ENCODE results near the gene PSME3IP1. TPM values are rescaled to one million over a fixed set of nuclear protein-coding genes. Genes with fewer than 3 reads are reported as not detected.
"Not testable (repeated sequence)": the region's sequence is repeated elsewhere in the genome, so short reads cannot be mapped to it uniquely, and the experiment has no call there.

PSME3IP1 gene
- total and polyA plus RNA-seq, 2 donors = 81.8 to 93.1 TPM

- peaks cover 26 to 37% of the 10 kb centered on the region in 2 donors for H3K36me3 ChIP-seq (ENCODE audit: control insufficient read depth in 2 of 2, insufficient read depth in 2 of 2, low read length in 1 of 2)
- no peak for DNase-seq (ENCODE audit: low read depth in 6 of 9, low spot score in 9 of 9)
- 89% methylated on average over 1 of the region's 1 CpG for WGBS
- H3K27ac ChIP-seq (ENCODE audit: low read depth in 1 of 2, low read length in 1 of 2) = no peak overlapping the region
- H3K4me3 ChIP-seq (ENCODE audit: low read length in 2 of 2) = no peak overlapping the region
- no peaks in the 10 kb centered on the region for H3K4me1 ChIP-seq (ENCODE audit: control insufficient read depth in 2 of 2, insufficient read depth in 2 of 2, low read length in 2 of 2)
- no peaks in the 10 kb centered on the region for H3K27me3 ChIP-seq (ENCODE audit: control insufficient read depth in 2 of 2, insufficient read depth in 1 of 2, low read length in 1 of 2)
- H3K9me3 ChIP-seq (ENCODE audit: control insufficient read depth in 2 of 2, insufficient read depth in 1 of 2, low read length in 1 of 2) = no peaks in the 10 kb centered on the region
Measured at GRCh38 chr16:57203451-57203850, 17.6 kb upstream of the PSME3IP1 start.

- WGBS = 98% methylated on average over 7 of the region's 7 CpGs
- Histone ChIP-seq H3K27ac (ENCODE audit: low read depth in 1 of 2, low read length in 1 of 2) (no peak overlapping the region), H3K9me3 (ENCODE audit: control insufficient read depth in 2 of 2, insufficient read depth in 1 of 2, low read length in 1 of 2) (no peaks in the 10 kb centered on the region), H3K27me3 (ENCODE audit: control insufficient read depth in 2 of 2, insufficient read depth in 1 of 2, low read length in 1 of 2) (no peaks in the 10 kb centered on the region), H3K4me1 (ENCODE audit: control insufficient read depth in 2 of 2, insufficient read depth in 2 of 2, low read length in 2 of 2) (no peaks in the 10 kb centered on the region), H3K36me3 (ENCODE audit: control insufficient read depth in 2 of 2, insufficient read depth in 2 of 2, low read length in 1 of 2) (peaks cover 19 to 28% of the 10 kb centered on the region in 2 donors), H3K4me3 (ENCODE audit: low read length in 2 of 2) (no peak overlapping the region)
- no peak for DNase-seq (ENCODE audit: low read depth in 6 of 9, low spot score in 9 of 9)
Measured at GRCh38 chr16:57202095-57202886, 16.5 kb upstream of the PSME3IP1 start.

DNA sequence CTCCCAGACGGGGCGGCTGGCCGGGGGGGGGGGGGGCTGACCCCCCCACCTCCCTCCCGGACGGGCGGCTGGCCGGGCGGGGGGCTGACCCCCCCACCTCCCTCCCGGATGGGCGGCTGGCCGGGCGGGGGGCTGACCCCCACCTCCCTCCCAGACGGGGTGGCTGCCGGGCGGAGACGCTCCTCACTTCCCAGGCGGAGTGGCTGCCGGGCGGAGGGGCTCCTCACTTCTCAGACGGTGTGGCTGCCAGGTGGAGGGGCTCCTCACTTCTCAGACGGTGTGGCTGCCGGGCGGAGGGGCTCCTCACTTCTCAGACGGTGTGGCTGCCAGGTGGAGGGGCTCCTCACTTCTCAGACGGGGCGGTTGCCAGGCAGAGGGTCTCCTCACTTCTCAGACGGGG is 15.1 kb upstream of the PSME3IP1 start:
- H3K27me3 ChIP-seq (ENCODE audit: control insufficient read depth in 2 of 2, insufficient read depth in 1 of 2, low read length in 1 of 2); H3K9me3 ChIP-seq (ENCODE audit: control insufficient read depth in 2 of 2, insufficient read depth in 1 of 2, low read length in 1 of 2); H3K4me3 ChIP-seq (ENCODE audit: low read length in 2 of 2); H3K27ac ChIP-seq (ENCODE audit: low read depth in 1 of 2, low read length in 1 of 2); DNase-seq (ENCODE audit: low read depth in 6 of 9, low spot score in 9 of 9); H3K4me1 ChIP-seq (ENCODE audit: control insufficient read depth in 2 of 2, insufficient read depth in 2 of 2, low read length in 2 of 2): not testable (repeated sequence)
- WGBS = 94% methylated on average over 24 of the region's 27 CpGs
- peaks cover 15 to 16% of the 10 kb centered on the region in 2 donors for H3K36me3 ChIP-seq (ENCODE audit: control insufficient read depth in 2 of 2, insufficient read depth in 2 of 2, low read length in 1 of 2)

GRCh38 chr16:57200321-57200720 is 14.5 kb upstream of the PSME3IP1 start:
- not testable (repeated sequence) for DNase-seq (ENCODE audit: low read depth in 6 of 9, low spot score in 9 of 9); H3K9me3 ChIP-seq (ENCODE audit: control insufficient read depth in 2 of 2, insufficient read depth in 1 of 2, low read length in 1 of 2); H3K4me3 ChIP-seq (ENCODE audit: low read length in 2 of 2); H3K27ac ChIP-seq (ENCODE audit: low read depth in 1 of 2, low read length in 1 of 2); H3K27me3 ChIP-seq (ENCODE audit: control insufficient read depth in 2 of 2, insufficient read depth in 1 of 2, low read length in 1 of 2); H3K4me1 ChIP-seq (ENCODE audit: control insufficient read depth in 2 of 2, insufficient read depth in 2 of 2, low read length in 2 of 2)
- H3K36me3 ChIP-seq (ENCODE audit: control insufficient read depth in 2 of 2, insufficient read depth in 2 of 2, low read length in 1 of 2) = peaks cover 10 to 12% of the 10 kb centered on the region in 2 donors
- WGBS = 94% methylated on average over 11 of the region's 24 CpGs

DNA sequence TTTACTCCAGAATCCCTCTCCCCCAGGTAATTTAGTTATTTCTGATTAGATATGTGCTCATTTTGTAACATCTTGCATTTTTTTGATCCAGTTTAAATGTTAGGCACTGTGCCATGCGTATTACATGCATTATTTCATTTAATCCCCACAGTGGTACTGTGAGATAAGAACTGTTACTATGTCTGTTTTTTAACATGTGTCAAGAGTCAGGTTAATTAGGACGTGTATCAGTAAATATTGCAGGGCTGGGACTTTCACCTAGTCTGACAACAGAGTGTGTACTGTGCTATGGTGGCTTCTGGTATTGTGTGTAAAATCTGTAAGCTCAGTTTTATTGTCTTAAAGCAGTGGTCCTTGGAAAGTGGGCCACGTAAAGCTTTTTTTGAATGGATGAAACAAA is 10.9 kb upstream of the PSME3IP1 start:
- H3K27ac ChIP-seq (ENCODE audit: low read depth in 1 of 2, low read length in 1 of 2) = no peak overlapping the region
- peaks cover 0 to 3% of the 10 kb centered on the region in 2 donors for H3K36me3 ChIP-seq (ENCODE audit: control insufficient read depth in 2 of 2, insufficient read depth in 2 of 2, low read length in 1 of 2)
- H3K4me1 ChIP-seq (ENCODE audit: control insufficient read depth in 2 of 2, insufficient read depth in 2 of 2, low read length in 2 of 2) = no peaks in the 10 kb centered on the region
- no peaks in the 10 kb centered on the region for H3K27me3 ChIP-seq (ENCODE audit: control insufficient read depth in 2 of 2, insufficient read depth in 1 of 2, low read length in 1 of 2)
- 99% methylated on average over 3 of the region's 3 CpGs for WGBS
- no peak overlapping the region for H3K4me3 ChIP-seq (ENCODE audit: low read length in 2 of 2)
- no peak for DNase-seq (ENCODE audit: low read depth in 6 of 9, low spot score in 9 of 9)
- no peaks in the 10 kb centered on the region for H3K9me3 ChIP-seq (ENCODE audit: control insufficient read depth in 2 of 2, insufficient read depth in 1 of 2, low read length in 1 of 2)

- no peak overlapping the region for H3K4me3 ChIP-seq (ENCODE audit: low read length in 2 of 2)
- no peaks in the 10 kb centered on the region for H3K9me3 ChIP-seq (ENCODE audit: control insufficient read depth in 2 of 2, insufficient read depth in 1 of 2, low read length in 1 of 2)
- 97% methylated on average over 4 of the region's 4 CpGs for WGBS
- H3K4me1 ChIP-seq (ENCODE audit: control insufficient read depth in 2 of 2, insufficient read depth in 2 of 2, low read length in 2 of 2) = no peaks in the 10 kb centered on the region
- no peaks in the 10 kb centered on the region for H3K27me3 ChIP-seq (ENCODE audit: control insufficient read depth in 2 of 2, insufficient read depth in 1 of 2, low read length in 1 of 2)
- no peak overlapping the region for H3K27ac ChIP-seq (ENCODE audit: low read depth in 1 of 2, low read length in 1 of 2)
- no peak for DNase-seq (ENCODE audit: low read depth in 6 of 9, low spot score in 9 of 9)
- H3K36me3 ChIP-seq (ENCODE audit: control insufficient read depth in 2 of 2, insufficient read depth in 2 of 2, low read length in 1 of 2) = peaks cover 0 to 3% of the 10 kb centered on the region in 2 donors
Measured at GRCh38 chr16:57196286-57196685, 10.4 kb upstream of the PSME3IP1 start.

- Histone ChIP-seq H3K36me3 (ENCODE audit: control insufficient read depth in 2 of 2, insufficient read depth in 2 of 2, low read length in 1 of 2) (peaks cover 0 to 3% of the 10 kb centered on the region in 2 donors), H3K27me3 (ENCODE audit: control insufficient read depth in 2 of 2, insufficient read depth in 1 of 2, low read length in 1 of 2) (no peaks in the 10 kb centered on the region), H3K27ac (ENCODE audit: low read depth in 1 of 2, low read length in 1 of 2) (no peak overlapping the region), H3K9me3 (ENCODE audit: control insufficient read depth in 2 of 2, insufficient read depth in 1 of 2, low read length in 1 of 2) (no peaks in the 10 kb centered on the region), H3K4me1 (ENCODE audit: control insufficient read depth in 2 of 2, insufficient read depth in 2 of 2, low read length in 2 of 2) (no peaks in the 10 kb centered on the region), H3K4me3 (ENCODE audit: low read length in 2 of 2) (no peak overlapping the region)
- DNase-seq (ENCODE audit: low read depth in 6 of 9, low spot score in 9 of 9) = no peak
Measured at GRCh38 chr16:57194512-57194911, 8.7 kb upstream of the PSME3IP1 start.

GRCh38 chr16:57192720-57193486 is 7.1 kb upstream of the PSME3IP1 start:
- Histone ChIP-seq H3K9me3 (ENCODE audit: control insufficient read depth in 2 of 2, insufficient read depth in 1 of 2, low read length in 1 of 2) (no peaks in the 10 kb centered on the region), H3K4me3 (ENCODE audit: low read length in 2 of 2) (no peak overlapping the region), H3K27me3 (ENCODE audit: control insufficient read depth in 2 of 2, insufficient read depth in 1 of 2, low read length in 1 of 2) (no peaks in the 10 kb centered on the region), H3K27ac (ENCODE audit: low read depth in 1 of 2, low read length in 1 of 2) (peak overlapping the region in 1 of 2 donors; percentile 30), H3K36me3 (ENCODE audit: control insufficient read depth in 2 of 2, insufficient read depth in 2 of 2, low read length in 1 of 2) (no peaks in the 10 kb centered on the region), H3K4me1 (ENCODE audit: control insufficient read depth in 2 of 2, insufficient read depth in 2 of 2, low read length in 2 of 2) (peaks cover 0 to 2% of the 10 kb centered on the region in 2 donors)
- no peak for DNase-seq (ENCODE audit: low read depth in 6 of 9, low spot score in 9 of 9)
- 88% methylated on average over 7 of the region's 7 CpGs for WGBS

DNA sequence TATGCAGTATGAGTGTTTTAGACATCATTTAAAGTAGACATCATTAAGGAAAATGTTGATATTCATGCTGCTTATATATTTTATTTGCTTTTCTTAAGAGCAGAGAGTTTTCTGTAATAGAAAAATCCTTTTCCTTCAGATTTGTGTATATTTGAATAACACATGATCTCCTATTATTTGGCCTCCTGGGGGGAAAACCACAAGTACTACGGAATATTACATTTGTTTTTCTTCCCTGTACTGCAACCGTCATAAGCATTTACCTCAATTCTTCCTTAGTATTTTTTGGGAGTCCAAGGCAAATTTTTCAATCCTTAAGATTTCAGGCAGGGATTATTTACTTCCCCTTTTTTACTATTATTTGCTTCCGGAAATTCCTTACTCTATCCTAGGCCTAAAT is 6.3 kb upstream of the PSME3IP1 start:
- Histone ChIP-seq H3K36me3 (ENCODE audit: control insufficient read depth in 2 of 2, insufficient read depth in 2 of 2, low read length in 1 of 2) (no peaks in the 10 kb centered on the region), H3K4me3 (ENCODE audit: low read length in 2 of 2) (no peak overlapping the region), H3K27me3 (ENCODE audit: control insufficient read depth in 2 of 2, insufficient read depth in 1 of 2, low read length in 1 of 2) (no peaks in the 10 kb centered on the region), H3K27ac (ENCODE audit: low read depth in 1 of 2, low read length in 1 of 2) (no peak overlapping the region), H3K4me1 (ENCODE audit: control insufficient read depth in 2 of 2, insufficient read depth in 2 of 2, low read length in 2 of 2) (peaks cover 3 to 6% of the 10 kb centered on the region in 2 donors), H3K9me3 (ENCODE audit: control insufficient read depth in 2 of 2, insufficient read depth in 1 of 2, low read length in 1 of 2) (no peaks in the 10 kb centered on the region)
- no peak for DNase-seq (ENCODE audit: low read depth in 6 of 9, low spot score in 9 of 9)
- 97% methylated on average over 3 of the region's 3 CpGs for WGBS

Data from thymus (tissue), 11 donors.